Neural cell (in vitro differentiated cells): ENCODE results near the gene LRRC8E. TPM values are rescaled to one million over a fixed set of nuclear protein-coding genes. Genes with fewer than 3 reads are reported as not detected.

Experiments used
- H2AFZ ChIP-seq: fragments of 200-600, 300-800 bp; sonication (generic), shearing (Covaris generic); 2 replicates; pipeline ENCODE4 v1.6.0; 2014; ENCODE audit warnings: low read depth, mild to moderate bottlenecking, antibody characterized with exemption, low read length, moderate library complexity
- H3F3A ChIP-seq: fragments of 200-600 bp; shearing (Covaris generic); 2 replicates; pipeline ENCODE4 v1.6.1; 2016; ENCODE audit warnings: mild to moderate bottlenecking, moderate library complexity, mixed read lengths, antibody characterized with exemption, low read length; ENCODE audit not compliant: insufficient read depth, poor library complexity, severe bottlenecking
- H3K27ac ChIP-seq: fragments of 200-600, 300-800 bp; sonication (generic), shearing (Covaris generic); 2 replicates; pipeline ENCODE4 v1.5.1; 2014; ENCODE audit warnings: mild to moderate bottlenecking, low read length, moderate library complexity
- H3K27me3 ChIP-seq: fragments of 300-800, 200-600 bp; sonication (generic), shearing (Covaris generic); 2 replicates; pipeline ENCODE4 v1.6.0; 2014; ENCODE audit warnings: mild to moderate bottlenecking, low read depth, low read length, moderate library complexity; ENCODE audit not compliant: insufficient read depth
- H3K36me3 ChIP-seq: fragments of 300-800, 200-600 bp; sonication (generic), shearing (Covaris generic); 2 replicates; pipeline ENCODE4 v1.5.1; 2014; ENCODE audit warnings: mild to moderate bottlenecking, antibody characterized with exemption, low read length, moderate library complexity; ENCODE audit not compliant: insufficient read depth
- H3K4me2 ChIP-seq: fragments of 300-800, 200-600 bp; sonication (generic), shearing (Covaris generic); 2 replicates; pipeline ENCODE4 v1.6.0; 2014; ENCODE audit warnings: mild to moderate bottlenecking, low read length
- H3K4me3 ChIP-seq: fragments of 300-800, 200-600 bp; sonication (generic), shearing (Covaris generic); 2 replicates; pipeline ENCODE4 v1.5.1; 2014; ENCODE audit warnings: mild to moderate bottlenecking, low read length, moderate library complexity
- H3K79me2 ChIP-seq: fragments of 200-600 bp; shearing (Covaris generic); replicated peaks from 2 replicates; pipeline ENCODE4 v1.6.0; 2014; ENCODE audit warnings: mild to moderate bottlenecking, low read length, moderate library complexity; ENCODE audit not compliant: insufficient read depth
- H3K9ac ChIP-seq: fragments of 300-800, 200-600 bp; sonication (generic), shearing (Covaris generic); 2 replicates; pipeline ENCODE4 v1.6.1; 2016; ENCODE audit warnings: mild to moderate bottlenecking, low read length, mixed read lengths
- H3K9me2 ChIP-seq: fragments of 200-600 bp; shearing (Covaris generic); 2 replicates; pipeline ENCODE4 v1.6.1; 2016; ENCODE audit warnings: mild to moderate bottlenecking, low read length, mixed read lengths; ENCODE audit not compliant: insufficient read depth
- H3K9me3 ChIP-seq: fragments of 200-600, 300-800 bp; sonication (generic), shearing (Covaris generic); 2 replicates; pipeline ENCODE4 v1.6.1; 2016; ENCODE audit warnings: mild to moderate bottlenecking, mixed run types, low read length, moderate library complexity, mixed read lengths
- H4K20me1 ChIP-seq: fragments of 200-600 bp; shearing (Covaris generic); 2 replicates; pipeline ENCODE4 v1.6.1; 2016; ENCODE audit warnings: mild to moderate bottlenecking, mixed run types; ENCODE audit not compliant: insufficient read depth
- CTCF ChIP-seq: fragments of 450-650 bp; IDR thresholded peaks from 2 replicates; pipeline ENCODE4 v1.5.1; 2014; ENCODE audit warnings: antibody characterized with exemption, mild to moderate bottlenecking, moderate library complexity; ENCODE audit not compliant: poor library complexity, severe bottlenecking
- EP300 ChIP-seq: fragments of 450-650 bp; conservative IDR thresholded peaks from 2 replicates; pipeline ENCODE4 v1.6.1; 2014; ENCODE audit warnings: antibody characterized with exemption, mild to moderate bottlenecking, moderate library complexity; ENCODE audit not compliant: poor library complexity, severe bottlenecking
- EZH2 ChIP-seq: fragments of 200-600, 300-800 bp; shearing (Covaris generic), sonication (generic); IDR thresholded peaks from 2 replicates; pipeline ENCODE4 v1.6.1; 2014; ENCODE audit warnings: antibody characterized with exemption, low read length, borderline replicate concordance, mild to moderate bottlenecking; ENCODE audit not compliant: insufficient read depth, poor library complexity, severe bottlenecking
- MXI1 ChIP-seq: fragments of 450-650 bp; conservative IDR thresholded peaks from 2 replicates; pipeline ENCODE4 v1.6.1; 2014; ENCODE audit warnings: antibody characterized with exemption, mild to moderate bottlenecking; ENCODE audit not compliant: poor library complexity, severe bottlenecking
- POLR2AphosphoS5 ChIP-seq: IDR thresholded peaks from 2 replicates; pipeline ENCODE4 v1.6.1; 2012
- RAD21 ChIP-seq: fragments of 450-650 bp; conservative IDR thresholded peaks from 2 replicates; pipeline ENCODE4 v1.6.1; 2014; ENCODE audit warnings: antibody characterized with exemption, mild to moderate bottlenecking, moderate library complexity
- REST ChIP-seq: IDR thresholded peaks from 2 replicates; pipeline ENCODE4 v1.6.1; 2012; ENCODE audit warnings: borderline replicate concordance
- SMC3 ChIP-seq: fragments of 450-650 bp; conservative IDR thresholded peaks from 2 replicates; pipeline ENCODE4 v1.6.1; 2014; ENCODE audit warnings: antibody characterized with exemption, mild to moderate bottlenecking, moderate library complexity; ENCODE audit not compliant: poor library complexity
- TAF1 ChIP-seq: IDR thresholded peaks from 2 replicates; pipeline ENCODE4 v1.6.1; 2012; ENCODE audit warnings: low read depth
- polyA plus RNA-seq: library from polyadenylated mRNA; depleted of rRNA; stranded (reverse); fragments of >200 nt; gene quantifications from 2 replicates; pipeline ENCODE4 v1.2.3, GENCODE V29; 2014

The LRRC8E gene
- polyA plus RNA-seq, 1 donor from 2014 or later = not detected

GRCh38 chr19:7853770-7854128 lies 34.6 kb upstream of the LRRC8E start:
- Histone ChIP-seq H3K9ac (no peak overlapping the region), H3K79me2 (no peaks in the 10 kb centered on the region), H3K4me3 (no peak overlapping the region), H3K9me3 (no peaks in the 10 kb centered on the region), H3K27ac (no peak overlapping the region), H3K36me3 (no peaks in the 10 kb centered on the region), H3K4me2 (no peak overlapping the region), H3K9me2 (no peaks in the 10 kb centered on the region), H3K27me3 (no peaks in the 10 kb centered on the region), H2AFZ (no peak overlapping the region), H4K20me1 (no peaks in the 10 kb centered on the region), H3F3A (no peaks in the 10 kb centered on the region)
- TF ChIP-seq TAF1 (no peak), RAD21 (no peak), POLR2AphosphoS5 (no peak), REST (no peak), CTCF (no peak)

GRCh38 chr19:7855426-7856108 lies 32.7 kb upstream of the LRRC8E start:
- no peaks in the 10 kb centered on the region for H3F3A ChIP-seq

More at GRCh38 chr19:7855426-7856108, 32.7 kb upstream of the LRRC8E start:
- TF ChIP-seq MXI1 (no peak), EP300 (no peak), POLR2AphosphoS5 (no peak), RAD21 (no peak), CTCF (no peak), TAF1 (no peak), EZH2 (no peak), SMC3 (no peak), REST (no peak)
- H3K27me3 ChIP-seq = no peaks in the 10 kb centered on the region
- no peaks in the 10 kb centered on the region for H3K36me3 ChIP-seq
- H3K4me3 ChIP-seq = no peak overlapping the region
- H3K9me3 ChIP-seq = no peaks in the 10 kb centered on the region
- H3K9me2 ChIP-seq = no peaks in the 10 kb centered on the region
- no peaks in the 10 kb centered on the region for H4K20me1 ChIP-seq
- no peak overlapping the region for H3K9ac ChIP-seq
- H3K27ac ChIP-seq = no peak overlapping the region
- H3K4me2 ChIP-seq = no peak overlapping the region
- H2AFZ ChIP-seq = no peak overlapping the region
- no peaks in the 10 kb centered on the region for H3K79me2 ChIP-seq
